Activated T-helper 1 cell treated with anti-CD3 and anti-CD28 coated beads, Interleukin-12 subunit alpha, Interleukin-12 subunit beta, Interleukin-2, Interleukin-4 antibody, amounts not matched to agents 30 ng/mL and 10 ng/mL and 1 ng/mL, durations not matched to agents 14 hours and 24 hours and 36 hours (primary cell): ENCODE results near the gene INO80B. TPM values are rescaled to one million over a fixed set of nuclear protein-coding genes. Genes with fewer than 3 reads are reported as not detected.
"Not testable (repeated sequence)": the region's sequence is repeated elsewhere in the genome, so short reads cannot be mapped to it uniquely, and the experiment has no call there.

Source experiments
- DNase-seq: peaks from one replicate; pipeline ENCODE4 v3.0.0; 2021; ENCODE audit warnings: low spot score
- H3K27ac Mint-ChIP-seq: one replicate; pipeline ENCODE4 v1.8.0; 2021; ENCODE audit warnings: mild to moderate bottlenecking, mixed read lengths
- H3K27me3 Mint-ChIP-seq: one replicate; pipeline ENCODE4 v1.8.0; 2022; ENCODE audit warnings: mild to moderate bottlenecking, moderate library complexity, mixed read lengths; ENCODE audit not compliant: insufficient read depth
- H3K36me3 Mint-ChIP-seq: one replicate; pipeline ENCODE4 v1.8.0; 2021; ENCODE audit warnings: low read depth, mixed read lengths
- H3K4me1 Mint-ChIP-seq: one replicate; pipeline ENCODE4 v1.8.0; 2021; ENCODE audit warnings: low read depth, mixed read lengths
- H3K4me3 Mint-ChIP-seq: one replicate; pipeline ENCODE4 v1.8.0; 2021; ENCODE audit warnings: mild to moderate bottlenecking, moderate library complexity, mixed read lengths
- H3K9me3 Mint-ChIP-seq: one replicate; pipeline ENCODE4 v1.8.0; 2021; ENCODE audit warnings: mixed read lengths
- intact Hi-C: fragments of 100-400 bp; cut with micrococcal nuclease; formaldehyde crosslinking; loops from one replicate; pipeline ENCODE4 v1.15.1; 2024
- total RNA-seq: library from RNA; stranded (reverse); gene quantifications from 2 replicates; pipeline ENCODE4 v1.2.3, GENCODE V29; 2022

Gene INO80B
- total RNA-seq, 1 donor from 2014 or later, result 67.8 TPM

GRCh38 chr2:74481961-74482800 lies 27.3 kb downstream of the INO80B start:
- H3K4me3 Mint-ChIP-seq, result peak overlapping the region; percentile 99
- H3K27ac Mint-ChIP-seq, result peak overlapping the region; percentile 99
- peaks cover 35% of the 10 kb centered on the region for H3K4me1 Mint-ChIP-seq
- H3K9me3 Mint-ChIP-seq, result no peaks in the 10 kb centered on the region
- no peaks in the 10 kb centered on the region for H3K27me3 Mint-ChIP-seq
- peaks cover 31% of the 10 kb centered on the region for H3K36me3 Mint-ChIP-seq
- intact Hi-C loops, result no loop called here
- peak; percentile 58 for DNase-seq

- H3K36me3 Mint-ChIP-seq, result peaks cover 28% of the 10 kb centered on the region
- peaks cover 35% of the 10 kb centered on the region for H3K4me1 Mint-ChIP-seq
- H3K27ac Mint-ChIP-seq, result peak within 1 kb of the TSS; percentile 99
- no peaks in the 10 kb centered on the region for H3K27me3 Mint-ChIP-seq
- intact Hi-C loops, result loop anchor here (1.0 kb wide), 12 partner anchors 11 to 746 kb away; partner anchors contain the start of genes AUP1, C2orf81, DOK1 and HTRA2
- H3K9me3 Mint-ChIP-seq, result no peaks in the 10 kb centered on the region
- DNase-seq, result peak; percentile 89
- H3K4me3 Mint-ChIP-seq, result peak within 1 kb of the TSS; percentile 99
Measured at GRCh38 chr2:74482801-74483674, 28.2 kb downstream of the INO80B start, which contains the start of the genes CCDC142 and TTC31. Gene CCDC142 (minus strand): TSS chr2:74482998. CDS start chr2:74482837, 161 bp downstream. Gene TTC31 (plus strand): TSS chr2:74483081. CDS start chr2:74483096, 15 bp downstream.

- not testable (repeated sequence) for H3K27me3 Mint-ChIP-seq, H3K9me3 Mint-ChIP-seq, DNase-seq
- peaks cover 28% of the 10 kb centered on the region for H3K36me3 Mint-ChIP-seq
- intact Hi-C loops, result loop anchor here (1.0 kb wide), 12 partner anchors 11 to 746 kb away; partner anchors contain the start of genes AUP1, C2orf81, DOK1 and HTRA2
- H3K4me1 Mint-ChIP-seq, result peaks cover 35% of the 10 kb centered on the region
- peak overlapping the region; percentile 99 for H3K27ac Mint-ChIP-seq
- H3K4me3 Mint-ChIP-seq, result peak overlapping the region; percentile 99
Measured at GRCh38 chr2:74483675-74484164, 28.8 kb downstream of the INO80B start.

- peaks cover 18% of the 10 kb centered on the region for H3K4me1 Mint-ChIP-seq
- H3K27me3 Mint-ChIP-seq, result no peaks in the 10 kb centered on the region
- H3K9me3 Mint-ChIP-seq, result no peaks in the 10 kb centered on the region
- no peak for DNase-seq
- intact Hi-C loops, result no loop called here
- no peak overlapping the region for H3K4me3 Mint-ChIP-seq
- peaks cover 30% of the 10 kb centered on the region for H3K36me3 Mint-ChIP-seq
- no peak overlapping the region for H3K27ac Mint-ChIP-seq
Measured at GRCh38 chr2:74486141-74486540, 31.3 kb downstream of the INO80B start.

GRCh38 chr2:74488643-74489481 lies 34.0 kb downstream of the INO80B start:
- Mint-ChIP-seq H3K9me3 (no peaks in the 10 kb centered on the region), H3K27me3 (no peaks in the 10 kb centered on the region), H3K4me3 (no peak overlapping the region), H3K4me1 (peaks cover 5% of the 10 kb centered on the region), H3K27ac (no peak overlapping the region), H3K36me3 (peaks cover 42% of the 10 kb centered on the region)
- no peak for DNase-seq
- intact Hi-C loops, result no loop called here

DNA sequence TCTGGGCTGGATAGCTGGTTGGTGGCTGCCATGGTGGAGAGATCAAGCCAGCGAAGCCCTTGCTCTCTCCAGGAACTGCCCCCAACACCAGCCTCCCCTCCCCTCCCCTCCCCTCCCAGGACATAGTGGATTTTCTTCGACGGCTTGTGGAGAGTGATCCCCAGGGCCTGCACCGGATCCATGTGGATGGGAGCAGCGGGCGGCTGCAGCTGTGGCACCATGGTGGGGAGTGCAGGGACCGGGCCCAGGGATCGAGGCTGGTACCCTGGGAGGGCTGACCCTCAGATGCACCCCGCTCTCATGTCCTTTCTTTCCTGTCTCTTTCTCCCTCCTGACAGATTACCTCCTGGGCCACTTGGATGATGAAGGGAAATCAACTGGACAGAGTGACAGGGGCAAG lies 35.0 kb downstream of the INO80B start:
- intact Hi-C loops, result no loop called here
- DNase-seq, result no peak
- H3K27ac Mint-ChIP-seq, result no peak overlapping the region
- no peaks in the 10 kb centered on the region for H3K4me1 Mint-ChIP-seq
- H3K36me3 Mint-ChIP-seq, result peaks cover 48% of the 10 kb centered on the region
- no peak overlapping the region for H3K4me3 Mint-ChIP-seq
- no peaks in the 10 kb centered on the region for H3K9me3 Mint-ChIP-seq
- H3K27me3 Mint-ChIP-seq, result no peaks in the 10 kb centered on the region

- peaks cover 45% of the 10 kb centered on the region for H3K36me3 Mint-ChIP-seq
- H3K27ac Mint-ChIP-seq, result no peak overlapping the region
- DNase-seq, result no peak
- peaks cover 1% of the 10 kb centered on the region for H3K27me3 Mint-ChIP-seq
- intact Hi-C loops, result no loop called here
- H3K4me3 Mint-ChIP-seq, result no peak overlapping the region
- H3K9me3 Mint-ChIP-seq, result no peaks in the 10 kb centered on the region
- H3K4me1 Mint-ChIP-seq, result no peaks in the 10 kb centered on the region
Measured at GRCh38 chr2:74491648-74492544, 37.0 kb downstream of the INO80B start.

GRCh38 chr2:74493546-74493945 lies 38.7 kb downstream of the INO80B start:
- no peaks in the 10 kb centered on the region for H3K9me3 Mint-ChIP-seq
- no peak overlapping the region for H3K4me3 Mint-ChIP-seq
- peaks cover 13% of the 10 kb centered on the region for H3K4me1 Mint-ChIP-seq
- no peak for DNase-seq
- H3K36me3 Mint-ChIP-seq, result peaks cover 49% of the 10 kb centered on the region
- peaks cover 9% of the 10 kb centered on the region for H3K27me3 Mint-ChIP-seq
- intact Hi-C loops, result no loop called here
- no peak overlapping the region for H3K27ac Mint-ChIP-seq

DNA sequence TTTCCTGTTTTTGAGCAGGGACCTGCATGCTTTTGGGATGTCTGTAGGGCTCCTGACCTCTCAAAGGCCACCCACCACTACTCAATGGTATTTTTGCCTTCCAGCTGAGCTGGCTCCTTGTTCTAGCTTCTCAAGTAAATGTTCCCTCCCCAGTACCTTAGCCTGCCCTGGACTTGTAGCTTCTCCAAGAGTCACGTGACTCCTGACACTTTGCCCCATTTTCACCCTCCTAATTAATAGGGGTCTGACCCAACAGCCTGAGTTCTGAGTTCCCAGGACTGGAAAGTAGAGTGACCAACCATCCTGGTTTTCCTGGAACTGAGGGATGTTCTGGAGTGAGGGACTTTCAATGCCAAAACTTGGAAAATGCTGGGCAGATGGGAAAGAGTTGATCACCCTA lies 40.6 kb downstream of the INO80B start:
- H3K27me3 Mint-ChIP-seq, result peaks cover 22% of the 10 kb centered on the region
- DNase-seq, result no peak
- intact Hi-C loops, result no loop called here
- H3K4me3 Mint-ChIP-seq, result no peak overlapping the region
- H3K27ac Mint-ChIP-seq, result no peak overlapping the region
- H3K4me1 Mint-ChIP-seq, result peaks cover 26% of the 10 kb centered on the region
- peaks cover 45% of the 10 kb centered on the region for H3K36me3 Mint-ChIP-seq
- H3K9me3 Mint-ChIP-seq, result no peaks in the 10 kb centered on the region

GRCh38 chr2:74496997-74497776 lies 42.3 kb downstream of the INO80B start:
- H3K27ac Mint-ChIP-seq, result peak overlapping the region; percentile 52
- H3K9me3 Mint-ChIP-seq, result no peaks in the 10 kb centered on the region
- peaks cover 43% of the 10 kb centered on the region for H3K36me3 Mint-ChIP-seq
- peaks cover 35% of the 10 kb centered on the region for H3K4me1 Mint-ChIP-seq
- H3K4me3 Mint-ChIP-seq, result peak overlapping the region; percentile 93
- DNase-seq, result no peak
- intact Hi-C loops, result no loop called here
- H3K27me3 Mint-ChIP-seq, result peaks cover 38% of the 10 kb centered on the region
